HepG2 (cell line): ENCODE results near the gene TNFRSF6B. TPM values are rescaled to one million over a fixed set of nuclear protein-coding genes. Genes with fewer than 3 reads are reported as not detected.
A peak's percentile ranks its signal among the peaks of the same experiment; 100 is the strongest.

Source experiments
- ATRX ChIP-seq: sonication (generic); formaldehyde crosslinking; IDR thresholded peaks from 2 replicates; pipeline ENCODE4 v1.4.0; 2020; ENCODE audit warnings: missing genetic modification reagents, borderline replicate concordance
- BHLHE40 ChIP-seq: IDR thresholded peaks from 2 replicates; pipeline ENCODE4 v1.6.1; 2011; ENCODE audit warnings: low read length, improper control_type of control experiment
- CBX5 ChIP-seq: sonication (generic); formaldehyde crosslinking; IDR thresholded peaks from 2 replicates; pipeline ENCODE4 v1.4.0; 2020; ENCODE audit warnings: missing genetic modification reagents, borderline replicate concordance
- ISL2 ChIP-seq: sonication (generic); formaldehyde crosslinking; IDR thresholded peaks from 2 replicates; pipeline ENCODE4 v1.5.0; 2020; ENCODE audit warnings: missing genetic modification reagents
- NR2F1 ChIP-seq, 2 experiments: fragments of 450-650 bp in 1 of 2; formaldehyde crosslinking in 1 of 2; IDR thresholded peaks; 2 replicates each; pipeline versions ENCODE4 v1.5.0 to v1.6.1; 2016 to 2020; ENCODE audit warnings: mild to moderate bottlenecking in 1 of 2, missing compliant biosample characterization in 1 of 2, missing genetic modification reagents in 1 of 2, moderate library complexity in 1 of 2
- NR2F2 ChIP-seq: IDR thresholded peaks from 2 replicates; pipeline ENCODE4 v1.6.1; 2012; ENCODE audit warnings: low read depth, inconsistent platforms, borderline replicate concordance
- PCBP2 ChIP-seq: fragments of 200-400 bp; formaldehyde crosslinking; optimal IDR thresholded peaks from 2 replicates; pipeline ENCODE3; 2018; ENCODE audit warnings: low read length, low read depth; ENCODE audit not compliant: poor library complexity, severe bottlenecking
- REPIN1 ChIP-seq: sonication (generic); formaldehyde crosslinking; IDR thresholded peaks from 2 replicates; pipeline ENCODE4 v1.8.0; 2022; ENCODE audit warnings: missing genetic modification reagents, low read depth, mild to moderate bottlenecking, borderline replicate concordance
- SRF ChIP-seq: IDR thresholded peaks from 2 replicates; pipeline ENCODE4 v1.6.1; 2011; ENCODE audit warnings: mild to moderate bottlenecking, low read depth, low read length, moderate library complexity
- TCF7L2 ChIP-seq: IDR thresholded peaks from 2 replicates; pipeline ENCODE4 v1.6.1; 2011; ENCODE audit warnings: mild to moderate bottlenecking, low read depth, low read length, moderate library complexity
- ZBTB4 ChIP-seq: sonication (generic); formaldehyde crosslinking; IDR thresholded peaks from 2 replicates; pipeline ENCODE4 v1.4.0; 2020; ENCODE audit warnings: missing genetic modification reagents, mild to moderate bottlenecking, borderline replicate concordance
- ZFP62 ChIP-seq: sonication (generic); formaldehyde crosslinking; IDR thresholded peaks from 2 replicates; pipeline ENCODE4 v1.4.0; 2020; ENCODE audit warnings: missing genetic modification reagents
- ZNF143 ChIP-seq: sonication (generic); formaldehyde crosslinking; IDR thresholded peaks from 2 replicates; pipeline ENCODE4 v1.4.0; 2020; ENCODE audit warnings: missing genetic modification reagents
- ZNF17 ChIP-seq: sonication (generic); formaldehyde crosslinking; IDR thresholded peaks from 2 replicates; pipeline ENCODE4 v1.5.0; 2020; ENCODE audit warnings: mild to moderate bottlenecking, missing genetic modification reagents
- ZNF430 ChIP-seq: sonication (generic); formaldehyde crosslinking; IDR thresholded peaks from 2 replicates; pipeline ENCODE4 v1.9.0; 2021; ENCODE audit warnings: mild to moderate bottlenecking, missing genetic modification reagents
- ZNF772 ChIP-seq: sonication (generic); formaldehyde crosslinking; IDR thresholded peaks from 2 replicates; pipeline ENCODE4 v1.5.0; 2020; ENCODE audit warnings: mild to moderate bottlenecking, missing genetic modification reagents
- polyA plus RNA-seq, 8 experiments: library from polyadenylated mRNA; depleted of rRNA in 3 of 8; stranded (reverse) in 7 of 8; unstranded in 1 of 8; fragments of >200 nt; fragmentation: Illumina TruSeq in 4 of 8; extraction: Trizol in 4 of 8; gene quantifications; 2 replicates each; pipeline versions ENCODE4 v1.2.1 to v1.2.3, GENCODE V29; 2011 to 2016; ENCODE audit warnings: low read depth in 4 of 8, missing spikeins in 1 of 8, mixed read lengths in 1 of 8; ENCODE audit not compliant: insufficient read depth in 1 of 8
- total RNA-seq, 5 experiments: library from RNA; depleted of rRNA; stranded (reverse); fragments of >200 nt; fragmentation: Illumina TruSeq; extraction: Trizol; gene quantifications; 2 replicates each; pipeline ENCODE4 v1.2.3, GENCODE V29; 2016; ENCODE audit warnings: low read depth in 1 of 5
- TF ChIP-seq, protein P1 (sequence below): IDR thresholded peaks from 2 replicates; pipeline ENCODE4 v1.4.0; 2020; ENCODE audit warnings: mild to moderate bottlenecking, missing genetic modification reagents
- TF ChIP-seq, protein P2 (sequence below), 2 experiments: sonication (generic) in 1 of 2; formaldehyde crosslinking in 1 of 2; IDR thresholded peaks; 2 replicates each; pipeline versions ENCODE4 v1.5.1 to v1.6.1; 2011 to 2020; ENCODE audit warnings: borderline replicate concordance in 1 of 2, low read depth in 1 of 2, low read length in 1 of 2, mild to moderate bottlenecking in 1 of 2, missing genetic modification reagents in 1 of 2, moderate library complexity in 1 of 2

Gene TNFRSF6B
- total and polyA plus RNA-seq, 2 of the 13 experiments (the other 11 are each of a cell fraction or from before 2014, with no cell fraction given), result 0.24 TPM; not detected in 1

DNA sequence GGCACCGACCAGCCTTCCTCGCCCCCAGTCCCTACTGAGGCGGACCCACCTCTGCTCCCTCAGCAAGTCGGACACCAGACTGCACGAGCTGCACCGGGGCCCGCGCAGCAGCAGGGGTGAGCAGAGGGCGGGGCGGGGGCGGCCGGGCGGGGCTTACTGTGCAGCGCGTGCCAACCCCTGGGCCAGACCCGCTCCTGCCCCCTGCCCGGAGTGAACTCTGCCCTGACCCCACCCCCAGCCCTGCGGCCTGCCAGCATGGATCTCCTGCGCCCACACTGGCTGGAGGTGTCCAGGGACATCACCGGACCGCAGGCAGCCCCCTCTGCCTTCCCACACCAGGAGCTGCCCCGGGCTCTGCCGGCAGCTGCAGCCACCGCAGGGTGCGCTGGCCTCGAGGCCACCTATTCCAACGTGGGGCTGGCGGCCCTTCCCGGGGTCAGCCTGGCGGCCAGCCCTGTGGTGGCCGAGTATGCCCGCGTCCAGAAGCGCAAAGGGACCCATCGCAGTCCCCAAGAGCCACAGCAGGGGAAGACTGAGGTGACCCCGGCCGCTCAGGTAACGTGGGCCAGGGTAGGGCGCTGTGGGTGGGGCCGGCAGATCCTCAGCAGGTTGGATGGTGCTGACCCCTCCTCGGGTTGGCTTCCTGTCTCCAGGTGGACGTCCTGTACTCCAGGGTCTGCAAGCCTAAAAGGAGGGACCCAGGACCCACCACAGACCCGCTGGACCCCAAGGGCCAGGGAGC is 41.7 kb downstream of the TNFRSF6B start (continued):
- TF ChIP-seq, protein P1, sequence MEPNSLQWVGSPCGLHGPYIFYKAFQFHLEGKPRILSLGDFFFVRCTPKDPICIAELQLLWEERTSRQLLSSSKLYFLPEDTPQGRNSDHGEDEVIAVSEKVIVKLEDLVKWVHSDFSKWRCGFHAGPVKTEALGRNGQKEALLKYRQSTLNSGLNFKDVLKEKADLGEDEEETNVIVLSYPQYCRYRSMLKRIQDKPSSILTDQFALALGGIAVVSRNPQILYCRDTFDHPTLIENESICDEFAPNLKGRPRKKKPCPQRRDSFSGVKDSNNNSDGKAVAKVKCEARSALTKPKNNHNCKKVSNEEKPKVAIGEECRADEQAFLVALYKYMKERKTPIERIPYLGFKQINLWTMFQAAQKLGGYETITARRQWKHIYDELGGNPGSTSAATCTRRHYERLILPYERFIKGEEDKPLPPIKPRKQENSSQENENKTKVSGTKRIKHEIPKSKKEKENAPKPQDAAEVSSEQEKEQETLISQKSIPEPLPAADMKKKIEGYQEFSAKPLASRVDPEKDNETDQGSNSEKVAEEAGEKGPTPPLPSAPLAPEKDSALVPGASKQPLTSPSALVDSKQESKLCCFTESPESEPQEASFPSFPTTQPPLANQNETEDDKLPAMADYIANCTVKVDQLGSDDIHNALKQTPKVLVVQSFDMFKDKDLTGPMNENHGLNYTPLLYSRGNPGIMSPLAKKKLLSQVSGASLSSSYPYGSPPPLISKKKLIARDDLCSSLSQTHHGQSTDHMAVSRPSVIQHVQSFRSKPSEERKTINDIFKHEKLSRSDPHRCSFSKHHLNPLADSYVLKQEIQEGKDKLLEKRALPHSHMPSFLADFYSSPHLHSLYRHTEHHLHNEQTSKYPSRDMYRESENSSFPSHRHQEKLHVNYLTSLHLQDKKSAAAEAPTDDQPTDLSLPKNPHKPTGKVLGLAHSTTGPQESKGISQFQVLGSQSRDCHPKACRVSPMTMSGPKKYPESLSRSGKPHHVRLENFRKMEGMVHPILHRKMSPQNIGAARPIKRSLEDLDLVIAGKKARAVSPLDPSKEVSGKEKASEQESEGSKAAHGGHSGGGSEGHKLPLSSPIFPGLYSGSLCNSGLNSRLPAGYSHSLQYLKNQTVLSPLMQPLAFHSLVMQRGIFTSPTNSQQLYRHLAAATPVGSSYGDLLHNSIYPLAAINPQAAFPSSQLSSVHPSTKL (CRISPR knock-in tag), result no peak; the same call in 1 of the 2 replicates
- no peak for TF ChIP-seq ATRX (CRISPR knock-in tag)
- TF ChIP-seq ZNF17 (CRISPR knock-in tag), result no peak
- TF ChIP-seq ZFP62, result no peak
- TF ChIP-seq TCF7L2, result no peak
- TF ChIP-seq CBX5 (CRISPR knock-in tag), result peak; percentile 59; the same call in 1 of the 2 replicates
- TF ChIP-seq SRF, result no peak
- TF ChIP-seq BHLHE40, result peak; percentile 75
- TF ChIP-seq, protein P2, sequence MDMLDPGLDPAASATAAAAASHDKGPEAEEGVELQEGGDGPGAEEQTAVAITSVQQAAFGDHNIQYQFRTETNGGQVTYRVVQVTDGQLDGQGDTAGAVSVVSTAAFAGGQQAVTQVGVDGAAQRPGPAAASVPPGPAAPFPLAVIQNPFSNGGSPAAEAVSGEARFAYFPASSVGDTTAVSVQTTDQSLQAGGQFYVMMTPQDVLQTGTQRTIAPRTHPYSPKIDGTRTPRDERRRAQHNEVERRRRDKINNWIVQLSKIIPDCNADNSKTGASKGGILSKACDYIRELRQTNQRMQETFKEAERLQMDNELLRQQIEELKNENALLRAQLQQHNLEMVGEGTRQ (IDR thresholded peaks at IDR 0.05; ENCODE audit: low read depth, low read length), result no peak
- TF ChIP-seq, protein P2 (CRISPR knock-in tag; IDR thresholded peaks at IDR 0.05; ENCODE audit: borderline replicate concordance), result 0 out of 2 replicates have a peak, but pooled peaks have one; percentile 37
- peak; percentile 72 to 89 for TF ChIP-seq NR2F1 (CRISPR knock-in tag; IDR thresholded peaks at IDR 0.05)
- peak; percentile 11 for TF ChIP-seq PCBP2
- peak; percentile 36; the same call in 1 of the 2 replicates for TF ChIP-seq ZNF143
- TF ChIP-seq ZBTB4 (CRISPR knock-in tag), result peak; percentile 69
- peak; percentile 79 for TF ChIP-seq ISL2 (CRISPR knock-in tag)
- TF ChIP-seq ZNF772 (CRISPR knock-in tag), result peak; percentile 94; the same call in 1 of the 2 replicates
- peak; percentile 69 for TF ChIP-seq REPIN1 (CRISPR knock-in tag)
- peak; percentile 88; the same call in 1 of the 2 replicates for TF ChIP-seq NR2F2
- no peak for TF ChIP-seq ZNF430 (CRISPR knock-in tag)
